Suppressor macrophage treated with lipopolysaccharide for 4 hours (primary cell): Measurements from ENCODE around the gene CENPP.
"Not testable (repeated sequence)": the region's sequence is repeated elsewhere in the genome, so short reads cannot be mapped to it uniquely, and the experiment has no call there.

ENCODE experiments used
- DNase-seq: peaks from one replicate; pipeline ENCODE4 v3.0.0-alpha.2; 2020

Gene CENPP

GRCh38 chr9:92558612-92559374 is 233.0 kb downstream of the CENPP start:
- no peak for DNase-seq

DNA sequence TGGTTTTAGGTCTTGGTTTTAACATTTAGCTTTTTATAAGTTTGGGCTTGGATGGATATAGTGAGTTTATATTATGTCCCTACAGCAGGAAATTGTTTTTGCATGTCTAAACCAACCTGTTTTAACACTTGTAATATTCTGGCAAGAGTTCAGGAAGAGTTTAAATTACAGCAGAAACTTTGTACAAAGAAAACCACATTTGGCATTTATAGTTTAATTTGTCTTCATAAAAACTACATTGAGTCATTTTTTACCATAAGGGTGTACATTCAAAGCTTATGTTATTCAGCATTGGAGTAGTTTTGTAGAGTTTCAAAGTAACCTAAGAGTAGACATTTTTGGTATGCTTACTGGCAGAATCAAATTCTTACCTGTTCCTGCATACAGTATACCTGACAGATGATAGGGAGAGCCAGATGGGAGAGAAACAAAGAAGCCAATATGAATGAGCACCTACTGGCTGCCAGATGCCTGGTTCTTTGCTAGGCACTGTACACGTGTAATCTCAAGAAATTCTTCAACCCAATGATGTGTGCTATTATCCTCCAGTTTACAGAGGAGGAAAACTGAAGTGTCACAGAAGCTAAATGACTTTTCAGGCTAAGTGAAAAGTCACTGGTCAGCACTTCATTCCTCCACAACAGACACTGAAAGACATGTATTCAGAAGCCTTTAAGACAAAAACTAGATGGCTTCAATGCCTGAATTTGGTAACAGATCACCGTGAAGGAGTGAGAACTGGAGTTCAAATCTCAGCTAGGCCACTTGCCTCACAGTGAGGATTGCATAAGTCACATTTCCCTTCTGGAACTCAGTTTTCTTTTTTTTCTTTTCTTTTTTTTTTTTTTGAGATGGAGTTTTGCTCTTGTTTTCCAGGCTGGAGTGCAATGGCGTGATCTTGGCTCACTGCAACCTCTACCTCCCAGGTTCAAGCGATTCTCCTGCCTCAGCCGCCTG is 235.9 kb downstream of the CENPP start:
- no peak for DNase-seq

GRCh38 chr9:92562461-92562967 is 236.8 kb downstream of the CENPP start:
- DNase-seq = no peak

- no peak for DNase-seq
Measured at GRCh38 chr9:92563116-92564100, 237.7 kb downstream of the CENPP start.

DNA sequence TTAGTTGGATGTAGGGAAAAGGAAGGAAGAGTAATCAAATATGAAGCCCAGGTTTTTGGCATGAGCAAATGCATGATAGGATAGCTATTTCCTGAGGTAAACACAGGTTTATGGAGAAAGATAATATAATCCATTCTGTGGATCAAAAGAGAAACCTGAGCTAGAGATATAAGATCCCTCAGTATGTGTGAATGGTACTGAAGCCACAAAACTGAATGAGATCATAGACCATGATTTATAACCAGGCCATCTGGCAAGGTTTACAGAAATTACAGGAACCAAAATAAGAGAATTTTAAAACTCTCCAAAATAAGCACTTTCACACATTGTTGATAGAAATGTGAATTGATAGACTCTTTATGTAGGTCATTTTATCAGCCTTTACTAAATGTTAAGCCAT is 238.8 kb downstream of the CENPP start:
- DNase-seq = no peak

DNA sequence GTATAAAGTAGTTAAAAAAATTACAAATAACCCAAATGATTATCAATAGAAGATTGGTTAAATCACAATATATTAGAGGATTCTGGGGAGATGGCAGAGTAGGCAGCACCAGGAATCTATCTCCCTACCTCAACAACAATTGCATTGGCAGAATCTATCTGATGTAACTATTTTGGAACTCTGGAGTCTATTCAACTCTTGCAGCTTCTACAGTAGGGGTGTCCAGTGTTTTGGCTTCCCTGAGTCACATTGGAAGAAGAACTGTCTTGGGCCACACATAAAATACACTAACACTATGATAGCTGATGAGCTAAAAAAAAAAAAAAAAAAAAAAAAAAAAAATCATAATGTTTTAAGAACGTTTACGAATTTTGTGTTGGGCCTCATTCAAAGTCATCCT is 239.2 kb downstream of the CENPP start:
- no peak for DNase-seq

DNA sequence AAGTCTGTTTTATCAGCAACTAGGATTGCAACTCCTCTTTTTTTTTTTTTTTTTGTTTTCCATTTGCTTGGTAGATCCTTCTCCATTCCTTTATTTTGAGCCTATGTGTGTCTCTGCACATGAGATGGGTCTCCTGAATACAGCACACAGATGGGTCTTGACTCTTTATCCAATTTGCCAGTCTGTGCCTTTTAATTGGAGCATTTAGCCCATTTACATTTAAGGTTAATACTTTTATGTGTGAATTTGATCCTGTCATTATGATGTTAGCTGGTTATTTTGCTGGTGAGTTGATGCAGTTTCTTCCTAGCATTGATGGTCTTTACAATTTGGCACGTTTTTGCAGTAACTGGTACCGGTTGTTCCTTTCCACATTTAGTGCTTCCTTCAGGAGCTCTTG is 246.1 kb downstream of the CENPP start:
- DNase-seq = not testable (repeated sequence)

- DNase-seq = not testable (repeated sequence)
Measured at GRCh38 chr9:92573612-92574011, 247.9 kb downstream of the CENPP start.

DNA sequence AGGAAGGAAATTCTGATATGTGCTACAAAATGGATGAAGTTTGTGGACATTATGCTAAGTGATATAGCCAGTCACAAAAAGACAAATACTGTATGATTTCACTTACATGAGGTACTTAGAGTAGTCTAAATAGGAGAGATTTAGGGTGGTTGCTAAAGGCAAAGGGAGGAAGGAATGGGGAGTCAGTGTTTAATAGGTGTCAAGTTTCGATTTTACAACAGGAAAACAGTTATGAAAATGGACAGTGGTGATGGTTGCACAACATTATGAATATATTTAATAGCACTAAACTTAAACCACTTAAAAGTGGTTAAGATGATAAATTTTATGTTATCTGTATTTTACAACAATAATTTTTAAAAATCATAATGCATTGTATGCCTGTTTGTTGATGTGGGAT is 250.4 kb downstream of the CENPP start:
- DNase-seq = no peak

- DNase-seq = no peak
Measured at GRCh38 chr9:92589923-92590322, 264.2 kb downstream of the CENPP start.

DNA sequence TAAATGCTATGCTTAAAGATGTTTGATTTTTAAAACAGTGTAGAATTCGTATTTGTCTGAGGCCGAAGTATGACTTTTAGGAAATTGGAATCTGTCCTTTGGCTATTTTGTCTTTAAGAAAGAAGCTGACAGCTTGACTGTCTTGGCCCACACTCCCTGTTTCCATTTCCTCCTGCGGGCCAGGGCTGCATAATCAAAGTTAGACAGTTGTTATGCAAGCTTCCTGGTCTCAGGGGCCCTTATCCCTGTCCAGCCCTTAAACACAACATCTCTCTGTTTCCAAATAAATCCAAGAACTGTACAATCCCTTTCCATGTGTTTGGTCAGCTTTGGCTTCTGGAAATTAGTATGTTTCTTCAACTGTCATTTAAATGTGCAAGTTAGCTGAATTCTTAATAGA is 264.6 kb downstream of the CENPP start:
- peak; percentile 52 for DNase-seq

- DNase-seq = no peak
Measured at GRCh38 chr9:92592537-92592936, 266.8 kb downstream of the CENPP start.

DNA sequence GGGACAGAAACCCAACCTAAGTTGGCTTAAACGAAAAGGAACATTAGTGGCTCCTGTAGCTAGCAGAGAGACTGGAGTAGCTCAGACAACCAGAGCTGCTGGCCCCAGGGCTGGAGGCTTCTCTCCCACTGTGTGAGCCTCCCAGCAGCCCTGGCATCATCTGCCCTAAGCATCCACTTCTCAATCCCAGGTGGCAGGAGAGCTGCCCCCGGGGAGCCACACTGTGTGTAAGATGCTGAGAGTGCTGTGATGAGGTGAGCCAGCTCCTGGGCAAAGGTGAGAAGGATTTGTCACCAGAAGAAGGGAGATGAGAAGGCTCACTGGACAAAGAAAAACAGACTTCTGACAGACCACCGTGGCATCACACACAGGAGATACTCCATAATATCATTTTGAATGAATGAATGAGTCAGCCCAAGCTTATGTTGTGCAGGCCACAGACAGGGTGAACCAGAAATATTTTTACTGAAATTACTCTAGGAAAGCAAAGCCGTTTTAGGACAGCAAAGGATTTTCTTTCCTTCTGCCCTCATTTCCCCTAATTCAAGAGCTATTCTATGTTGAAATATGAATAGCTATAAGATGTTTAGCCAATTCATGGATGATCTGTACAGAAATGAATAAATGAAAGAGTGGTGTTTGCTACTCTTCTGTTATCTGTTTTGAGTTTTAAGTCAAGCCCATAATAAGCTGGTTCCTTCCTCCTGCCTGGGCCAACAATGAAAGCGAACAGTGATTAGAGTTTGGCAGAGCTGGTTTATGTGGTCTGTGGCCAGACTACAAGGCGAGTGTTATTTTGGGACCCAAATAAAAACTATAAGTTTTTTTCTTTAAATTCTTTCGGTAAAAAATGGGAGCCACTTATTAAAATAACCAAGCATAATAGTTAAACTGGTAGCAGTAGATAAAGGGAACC is 267.5 kb downstream of the CENPP start:
- no peak for DNase-seq

DNA sequence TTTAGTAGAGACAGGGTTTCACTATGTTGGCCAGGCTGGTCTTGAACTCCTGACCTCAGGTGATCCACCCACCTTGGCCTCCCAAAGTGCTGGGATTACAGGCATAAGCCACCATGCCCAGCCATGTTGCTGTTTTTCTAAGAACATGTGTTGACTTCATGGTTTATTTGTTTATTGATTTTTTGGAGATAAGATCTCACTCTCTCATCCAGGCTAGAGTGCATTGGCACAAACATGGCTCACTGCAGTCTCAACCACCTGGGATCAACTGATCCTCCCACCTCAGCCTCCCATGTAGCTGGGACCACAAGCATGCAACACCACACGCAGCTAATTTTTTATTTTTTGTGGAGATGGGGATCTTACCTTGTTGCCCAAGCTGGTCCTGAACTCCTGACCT is 269.3 kb downstream of the CENPP start:
- not testable (repeated sequence) for DNase-seq

GRCh38 chr9:92595930-92596329 is 270.2 kb downstream of the CENPP start:
- no peak for DNase-seq

DNA sequence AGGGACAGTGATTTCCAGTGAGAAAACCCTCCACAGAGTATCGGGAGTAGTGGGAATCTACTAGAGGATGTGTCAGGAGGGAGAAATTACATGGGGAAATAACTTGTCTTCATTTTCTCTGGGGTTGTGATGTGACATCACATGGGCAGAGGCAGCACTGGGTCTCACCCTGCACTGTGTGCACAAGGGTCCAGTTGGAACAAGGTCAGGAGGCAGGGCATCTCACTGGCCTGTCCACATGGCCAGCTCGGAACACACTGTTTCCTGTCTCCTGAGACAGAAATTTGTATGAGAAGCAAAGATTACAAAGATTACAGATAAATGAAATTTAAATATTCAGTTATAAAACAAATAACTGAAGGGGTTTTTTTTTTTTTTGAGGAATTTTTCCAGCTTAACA is 272.6 kb downstream of the CENPP start:
- DNase-seq = no peak

DNA sequence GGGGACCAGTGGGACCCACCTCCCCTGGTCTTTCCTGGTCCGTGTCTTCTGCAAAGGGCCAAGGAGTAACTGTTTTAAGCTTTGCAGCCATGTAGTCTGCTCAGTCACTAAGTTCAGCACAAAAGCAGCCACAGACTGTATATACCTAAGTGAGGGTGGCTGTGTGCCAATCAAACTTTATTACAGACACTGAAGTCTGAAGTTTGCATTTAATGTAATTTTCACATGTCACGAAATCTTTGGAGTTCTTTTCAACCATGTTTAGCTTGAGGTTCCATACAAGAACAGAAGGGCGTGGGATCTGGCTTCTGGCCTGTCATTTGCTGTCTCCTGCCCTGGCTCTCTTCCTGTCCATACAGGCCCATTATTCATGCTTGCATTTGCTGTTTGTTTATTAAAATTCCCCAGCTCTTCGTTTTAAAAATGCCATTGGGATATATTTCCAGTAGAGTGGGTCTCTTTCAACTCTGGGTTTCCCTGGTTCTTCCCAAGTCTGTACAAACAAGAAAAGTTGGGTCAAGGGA is 274.2 kb downstream of the CENPP start:
- no peak for DNase-seq

- no peak for DNase-seq
Measured at GRCh38 chr9:92600462-92601261, 274.9 kb downstream of the CENPP start.

DNA sequence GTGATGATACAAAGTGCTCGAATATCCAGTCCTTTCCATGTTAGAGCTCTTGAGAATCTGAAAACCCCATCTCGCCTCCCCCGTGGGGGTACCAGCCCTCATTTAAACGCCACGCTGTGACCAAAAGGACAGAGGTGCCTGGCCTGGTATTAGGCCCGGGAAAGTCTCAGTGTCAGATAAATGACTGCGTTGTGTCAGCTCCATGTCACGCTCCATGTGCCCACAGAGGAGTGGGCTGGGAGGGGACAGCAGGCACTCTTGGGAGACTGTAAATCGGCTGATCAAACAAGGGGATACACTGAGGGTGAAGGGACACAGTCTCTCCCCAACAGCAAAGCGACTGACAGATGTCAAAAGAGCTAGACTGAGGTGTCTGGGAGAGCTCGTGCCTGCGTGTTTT is 275.7 kb downstream of the CENPP start:
- no peak for DNase-seq

- DNase-seq = no peak
Measured at GRCh38 chr9:92602413-92602812, 276.7 kb downstream of the CENPP start.
